GM19455 (cell line): ENCODE measurements around the gene PLCB1.
"Not testable (repeated sequence)": the region's sequence is repeated elsewhere in the genome, so short reads cannot be mapped to it uniquely, and the experiment has no call there.

Source experiments
- ATAC-seq: cut with Tn5 transposase; IDR thresholded peaks from one replicate; pipeline ENCODE4 v1.9.1; 2021; ENCODE audit not compliant: unreplicated experiment

Gene PLCB1

GRCh38 chr20:8579035-8579434, 447.0 kb downstream of the PLCB1 start:
- no peak for ATAC-seq

GRCh38 chr20:8581446-8582183, 449.5 kb downstream of the PLCB1 start:
- ATAC-seq: no peak

- no peak for ATAC-seq
These were observed 451.0 kb downstream of the PLCB1 start for GRCh38 chr20:8583012-8583565.

GRCh38 chr20:8583566-8584043, 451.5 kb downstream of the PLCB1 start:
- no peak for ATAC-seq

- ATAC-seq: no peak
These were observed 455.2 kb downstream of the PLCB1 start for GRCh38 chr20:8587251-8587650.

GRCh38 chr20:8587810-8588209, 455.7 kb downstream of the PLCB1 start:
- ATAC-seq: no peak

- ATAC-seq: no peak
These were observed 457.9 kb downstream of the PLCB1 start for GRCh38 chr20:8589956-8590355.

GRCh38 chr20:8600910-8601541, 469.0 kb downstream of the PLCB1 start:
- not testable (repeated sequence) for ATAC-seq

GRCh38 chr20:8601542-8601912, 469.5 kb downstream of the PLCB1 start:
- no peak for ATAC-seq

GRCh38 chr20:8602389-8603116, 470.5 kb downstream of the PLCB1 start:
- no peak for ATAC-seq

GRCh38 chr20:8608470-8608869, 476.4 kb downstream of the PLCB1 start:
- no peak for ATAC-seq

GRCh38 chr20:8616792-8617191, 484.7 kb downstream of the PLCB1 start:
- no peak for ATAC-seq

GRCh38 chr20:8621001-8621400, 488.9 kb downstream of the PLCB1 start:
- ATAC-seq: no peak

- no peak for ATAC-seq
These were observed 492.0 kb downstream of the PLCB1 start for GRCh38 chr20:8624046-8624445.

GRCh38 chr20:8624616-8625015, 492.6 kb downstream of the PLCB1 start:
- no peak for ATAC-seq

GRCh38 chr20:8627340-8628004, 495.4 kb downstream of the PLCB1 start:
- no peak for ATAC-seq

GRCh38 chr20:8631271-8631670, 499.2 kb downstream of the PLCB1 start:
- ATAC-seq: no peak

- ATAC-seq: no peak
These were observed 501.3 kb downstream of the PLCB1 start for GRCh38 chr20:8633366-8633765.

- no peak for ATAC-seq
These were observed 503.0 kb downstream of the PLCB1 start for GRCh38 chr20:8635048-8635572.

- ATAC-seq: no peak
These were observed 503.8 kb downstream of the PLCB1 start for GRCh38 chr20:8635837-8636236.
